ENCODE measurements around the gene NDUFB7. TPM values are rescaled to one million over a fixed set of nuclear protein-coding genes. Genes with fewer than 3 reads are reported as not detected.

NDUFB7 gene
- total and polyA plus RNA-seq, 2 of the 8 experiments (the other 6 are each of a cell fraction or from before 2014, with no cell fraction given): 151 to 740 TPM

DNA sequence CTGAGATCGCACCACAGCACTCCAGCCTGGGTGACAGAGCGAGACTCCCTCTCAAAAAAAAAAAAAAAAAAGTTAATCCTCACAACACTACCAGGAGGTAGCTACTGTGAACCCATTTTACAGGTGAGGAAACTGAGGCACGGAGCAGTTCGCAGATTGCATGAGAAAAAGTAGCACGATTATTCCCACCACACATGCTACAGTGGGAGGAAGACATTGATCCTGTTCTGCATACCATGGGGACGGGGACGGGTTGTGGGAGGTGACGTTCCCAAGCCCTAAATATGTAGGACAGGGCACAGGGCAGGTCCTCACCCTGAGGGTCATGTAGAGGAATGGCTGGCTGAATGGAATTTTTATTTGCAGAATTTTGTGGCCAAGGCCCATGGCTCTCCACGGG is 34.8 kb upstream of the NDUFB7 start (continued):
- TF ChIP-seq, protein P1, sequence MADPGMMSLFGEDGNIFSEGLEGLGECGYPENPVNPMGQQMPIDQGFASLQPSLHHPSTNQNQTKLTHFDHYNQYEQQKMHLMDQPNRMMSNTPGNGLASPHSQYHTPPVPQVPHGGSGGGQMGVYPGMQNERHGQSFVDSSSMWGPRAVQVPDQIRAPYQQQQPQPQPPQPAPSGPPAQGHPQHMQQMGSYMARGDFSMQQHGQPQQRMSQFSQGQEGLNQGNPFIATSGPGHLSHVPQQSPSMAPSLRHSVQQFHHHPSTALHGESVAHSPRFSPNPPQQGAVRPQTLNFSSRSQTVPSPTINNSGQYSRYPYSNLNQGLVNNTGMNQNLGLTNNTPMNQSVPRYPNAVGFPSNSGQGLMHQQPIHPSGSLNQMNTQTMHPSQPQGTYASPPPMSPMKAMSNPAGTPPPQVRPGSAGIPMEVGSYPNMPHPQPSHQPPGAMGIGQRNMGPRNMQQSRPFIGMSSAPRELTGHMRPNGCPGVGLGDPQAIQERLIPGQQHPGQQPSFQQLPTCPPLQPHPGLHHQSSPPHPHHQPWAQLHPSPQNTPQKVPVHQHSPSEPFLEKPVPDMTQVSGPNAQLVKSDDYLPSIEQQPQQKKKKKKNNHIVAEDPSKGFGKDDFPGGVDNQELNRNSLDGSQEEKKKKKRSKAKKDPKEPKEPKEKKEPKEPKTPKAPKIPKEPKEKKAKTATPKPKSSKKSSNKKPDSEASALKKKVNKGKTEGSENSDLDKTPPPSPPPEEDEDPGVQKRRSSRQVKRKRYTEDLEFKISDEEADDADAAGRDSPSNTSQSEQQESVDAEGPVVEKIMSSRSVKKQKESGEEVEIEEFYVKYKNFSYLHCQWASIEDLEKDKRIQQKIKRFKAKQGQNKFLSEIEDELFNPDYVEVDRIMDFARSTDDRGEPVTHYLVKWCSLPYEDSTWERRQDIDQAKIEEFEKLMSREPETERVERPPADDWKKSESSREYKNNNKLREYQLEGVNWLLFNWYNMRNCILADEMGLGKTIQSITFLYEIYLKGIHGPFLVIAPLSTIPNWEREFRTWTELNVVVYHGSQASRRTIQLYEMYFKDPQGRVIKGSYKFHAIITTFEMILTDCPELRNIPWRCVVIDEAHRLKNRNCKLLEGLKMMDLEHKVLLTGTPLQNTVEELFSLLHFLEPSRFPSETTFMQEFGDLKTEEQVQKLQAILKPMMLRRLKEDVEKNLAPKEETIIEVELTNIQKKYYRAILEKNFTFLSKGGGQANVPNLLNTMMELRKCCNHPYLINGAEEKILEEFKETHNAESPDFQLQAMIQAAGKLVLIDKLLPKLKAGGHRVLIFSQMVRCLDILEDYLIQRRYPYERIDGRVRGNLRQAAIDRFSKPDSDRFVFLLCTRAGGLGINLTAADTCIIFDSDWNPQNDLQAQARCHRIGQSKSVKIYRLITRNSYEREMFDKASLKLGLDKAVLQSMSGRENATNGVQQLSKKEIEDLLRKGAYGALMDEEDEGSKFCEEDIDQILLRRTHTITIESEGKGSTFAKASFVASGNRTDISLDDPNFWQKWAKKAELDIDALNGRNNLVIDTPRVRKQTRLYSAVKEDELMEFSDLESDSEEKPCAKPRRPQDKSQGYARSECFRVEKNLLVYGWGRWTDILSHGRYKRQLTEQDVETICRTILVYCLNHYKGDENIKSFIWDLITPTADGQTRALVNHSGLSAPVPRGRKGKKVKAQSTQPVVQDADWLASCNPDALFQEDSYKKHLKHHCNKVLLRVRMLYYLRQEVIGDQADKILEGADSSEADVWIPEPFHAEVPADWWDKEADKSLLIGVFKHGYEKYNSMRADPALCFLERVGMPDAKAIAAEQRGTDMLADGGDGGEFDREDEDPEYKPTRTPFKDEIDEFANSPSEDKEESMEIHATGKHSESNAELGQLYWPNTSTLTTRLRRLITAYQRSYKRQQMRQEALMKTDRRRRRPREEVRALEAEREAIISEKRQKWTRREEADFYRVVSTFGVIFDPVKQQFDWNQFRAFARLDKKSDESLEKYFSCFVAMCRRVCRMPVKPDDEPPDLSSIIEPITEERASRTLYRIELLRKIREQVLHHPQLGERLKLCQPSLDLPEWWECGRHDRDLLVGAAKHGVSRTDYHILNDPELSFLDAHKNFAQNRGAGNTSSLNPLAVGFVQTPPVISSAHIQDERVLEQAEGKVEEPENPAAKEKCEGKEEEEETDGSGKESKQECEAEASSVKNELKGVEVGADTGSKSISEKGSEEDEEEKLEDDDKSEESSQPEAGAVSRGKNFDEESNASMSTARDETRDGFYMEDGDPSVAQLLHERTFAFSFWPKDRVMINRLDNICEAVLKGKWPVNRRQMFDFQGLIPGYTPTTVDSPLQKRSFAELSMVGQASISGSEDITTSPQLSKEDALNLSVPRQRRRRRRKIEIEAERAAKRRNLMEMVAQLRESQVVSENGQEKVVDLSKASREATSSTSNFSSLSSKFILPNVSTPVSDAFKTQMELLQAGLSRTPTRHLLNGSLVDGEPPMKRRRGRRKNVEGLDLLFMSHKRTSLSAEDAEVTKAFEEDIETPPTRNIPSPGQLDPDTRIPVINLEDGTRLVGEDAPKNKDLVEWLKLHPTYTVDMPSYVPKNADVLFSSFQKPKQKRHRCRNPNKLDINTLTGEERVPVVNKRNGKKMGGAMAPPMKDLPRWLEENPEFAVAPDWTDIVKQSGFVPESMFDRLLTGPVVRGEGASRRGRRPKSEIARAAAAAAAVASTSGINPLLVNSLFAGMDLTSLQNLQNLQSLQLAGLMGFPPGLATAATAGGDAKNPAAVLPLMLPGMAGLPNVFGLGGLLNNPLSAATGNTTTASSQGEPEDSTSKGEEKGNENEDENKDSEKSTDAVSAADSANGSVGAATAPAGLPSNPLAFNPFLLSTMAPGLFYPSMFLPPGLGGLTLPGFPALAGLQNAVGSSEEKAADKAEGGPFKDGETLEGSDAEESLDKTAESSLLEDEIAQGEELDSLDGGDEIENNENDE (IDR thresholded peaks at IDR 0.05; ENCODE audit: insufficient replicate concordance, low read length): no peak
- TF ChIP-seq POLR2A (IDR thresholded peaks at IDR 0.05; ENCODE audit: control extremely low read depth in 1 of 2, low read depth in 2 of 2, low read length in 2 of 2): no peak
- no peak for TF ChIP-seq SP4 (IDR thresholded peaks at IDR 0.05; ENCODE audit: low read length)
- TF ChIP-seq GTF2F1 (IDR thresholded peaks at IDR 0.05; ENCODE audit: borderline replicate concordance, low read depth, low read length): no peak
- no peak for TF ChIP-seq SIX5 (IDR thresholded peaks at IDR 0.05; ENCODE audit: low read depth, low read length)
- no peak for TF ChIP-seq SUZ12 (IDR thresholded peaks at IDR 0.05; ENCODE audit: low read length)
- no peak for TF ChIP-seq TBP (IDR thresholded peaks at IDR 0.05; ENCODE audit: low read depth, low read length)

All from H1 (cell line).